Heart right ventricle (tissue), 16 donors: ENCODE data around the gene PRKCE. TPM values are rescaled to one million over a fixed set of nuclear protein-coding genes. Genes with fewer than 3 reads are reported as not detected.

Experiments
- ATAC-seq, 8 donors: fragments of 200-7000 bp; cut with Tn5 transposase; one replicate each; pipeline ENCODE4 v1.9.1; 2020; ENCODE audit warnings: mild to moderate bottlenecking in 8 of 8, moderate library complexity in 8 of 8, moderate number of reproducible peaks in 1 of 8
- DNase-seq, 2 donors: peaks; one replicate each; pipeline ENCODE4 v3.0.0-alpha.2; 2020
- H3K27ac ChIP-seq, 10 donors: fragments of 200-600 bp; sonication (generic) in 2 of 10; one replicate each; pipeline versions ENCODE4 v1.5.0 to v1.8.0; 2020 to 2022; ENCODE audit warnings: mild to moderate bottlenecking in 3 of 10
- H3K27me3 ChIP-seq, 7 donors: fragments of 200-600 bp; one replicate each; pipeline ENCODE4 v1.8.0; 2021 to 2022; ENCODE audit warnings: mild to moderate bottlenecking in 2 of 7
- H3K36me3 ChIP-seq, 9 donors: fragments of 200-600 bp; sonication (generic) in 1 of 9; one replicate each; pipeline versions ENCODE4 v1.5.0 to v1.8.0; 2020 to 2022; ENCODE audit warnings: mild to moderate bottlenecking in 2 of 9
- H3K4me1 ChIP-seq, 9 donors: fragments of 200-600 bp; sonication (generic) in 1 of 9; one replicate each; pipeline versions ENCODE4 v1.5.0 to v1.8.0; 2020 to 2022; ENCODE audit warnings: mild to moderate bottlenecking in 4 of 9
- H3K4me3 ChIP-seq, 10 donors: fragments of 200-600 bp; sonication (generic) in 2 of 10; one replicate each; pipeline versions ENCODE4 v1.5.0 to v1.8.0; 2020 to 2022; ENCODE audit warnings: mild to moderate bottlenecking in 7 of 10, moderate library complexity in 2 of 10
- H3K9me3 ChIP-seq, 11 donors: fragments of 200-600 bp in 10 of 11; sonication (generic) in 2 of 11; one replicate each; pipeline versions ENCODE4 v1.5.0 to v1.8.0; 2013 to 2022; ENCODE audit warnings: mild to moderate bottlenecking in 2 of 11, control low read depth in 1 of 11, moderate library complexity in 1 of 11
- CTCF ChIP-seq, 9 donors: fragments of 200-600 bp; sonication (generic) in 2 of 9; IDR thresholded peaks; one replicate each; pipeline versions ENCODE4 v1.5.0 to v1.8.0; 2021 to 2022; ENCODE audit warnings: antibody characterized with exemption in 9 of 9, mild to moderate bottlenecking in 5 of 9, moderate library complexity in 1 of 9
- WGBS, 2 donors: extraction: QIAGEN DNeasy Blood & Tissue Kit; methylation state at CpG; one replicate each; pipeline ENCODE4 v1.1.7; 2013; ENCODE audit warnings: inconsistent platforms in 1 of 2; 5-methylcytosine and 5-hydroxymethylcytosine counted together
- intact Hi-C, 10 donors: fragments of 100-400 bp; cut with DNase I; formaldehyde crosslinking; loops; one replicate each; pipeline versions ENCODE4 v1.11.1 to v1.14.2; 2022
- polyA plus RNA-seq, 2 donors: library from polyadenylated mRNA; stranded (reverse); fragments of 200-250 nt; gene quantifications; one replicate each; pipeline ENCODE4 v1.2.3, GENCODE V29; 2013
- total RNA-seq, 10 donors: library from RNA; stranded (reverse); fragmentation: NEBNext Ultra II Directional in 3 of 10; extraction: Animal tissue kit (Norgen Biotek cat#: 25700) in 3 of 10; gene quantifications; one replicate each; pipeline versions ENCODE4 v1.2.1 to v1.2.4, GENCODE V29; 2021 to 2023
- donor health status: Arrhythmogenic right ventricular cardiomyopathy.
- donor health status: ischemic (EF 13 %, LVEDD 7.1; RV severe dilation, severe dysfunction).
- donor health status: healthy with polysubstance abuse.
- donor health status: DM: no; HTN: yes; CAD: no.
- donor health status: DM: no; HTN: no; CAD: no.
- donor health status: ischemic (EF 25% LVEDD 6.9; RV normal size, moderate dysfunction).
- donor health status: ischemic (EF 25% LVEDD 5.7; RV mildly dilated, moderate dysfunction).
- donor health status: healthy.
- donor health status: DM: yes; HTN: yes; CAD: no.
- donor health status: Ischemic cardiomyopathy.
- donor health status: ischemic (EF 35%, LVEDD 5.7; RV mildly dilated, moderate dysfunction).
- donor health status: nonischemic (EF 11% LVEDD 7.7; RV severe dilation, severe dysfunction).
- donor health status: DM: yes; HTN: yes; CAD: no.
- donor health status: PGD.
- donor health status: ischemic (EF 29% LVEDD 5.4; RV normal size, mild dysfunction).
- donor health status: nonischemic (EF 23%, LVEDD 6.1; RV moderate dilation, normal function).

Gene PRKCE
- total and polyA plus RNA-seq, 12 donors: 3.7 to 22.7 (median 16.7) TPM

- Histone ChIP-seq H3K27me3 (no peaks in the 10 kb centered on the region), H3K4me1 (peaks cover 8 to 56% (median 28%) of the 10 kb centered on the region in 9 donors), H3K36me3 (peaks cover 0 to 17% (median 0%) of the 10 kb centered on the region in 9 donors), H3K4me3 (no peak overlapping the region), H3K9me3 (no peaks in the 10 kb centered on the region), H3K27ac (no peak overlapping the region)
- no peak for DNase-seq
- no peak for ATAC-seq
- 81 to 89% methylated on average over 3 of the region's 3 CpGs for WGBS, 2 donors
- intact Hi-C loops: no loop called here
- TF ChIP-seq CTCF (IDR thresholded peaks at IDR 0.05): no peak
Measured at GRCh38 chr2:45844796-45845457, 193.5 kb downstream of the PRKCE start.

GRCh38 chr2:45845566-45845965, 194.1 kb downstream of the PRKCE start:
- intact Hi-C loops: no loop called here
- TF ChIP-seq CTCF (IDR thresholded peaks at IDR 0.05): no peak
- WGBS, 2 donors: 81 to 82% methylated on average over 6 of the region's 6 CpGs
- Histone ChIP-seq H3K36me3 (peaks cover 0 to 17% (median 0%) of the 10 kb centered on the region in 9 donors), H3K27me3 (no peaks in the 10 kb centered on the region), H3K9me3 (no peaks in the 10 kb centered on the region), H3K4me1 (peaks cover 2 to 49% (median 22%) of the 10 kb centered on the region in 9 donors), H3K4me3 (no peak overlapping the region), H3K27ac (no peak overlapping the region)
- DNase-seq: no peak
- peak in 5 of 8 donors; percentile 30 to 47 (median 42) for ATAC-seq

GRCh38 chr2:45849491-45850283, 198.2 kb downstream of the PRKCE start:
- WGBS, 2 donors: 78 to 88% methylated on average over 7 of the region's 7 CpGs
- Histone ChIP-seq H3K36me3 (peaks cover 0 to 17% (median 0%) of the 10 kb centered on the region in 9 donors), H3K27me3 (no peaks in the 10 kb centered on the region), H3K4me1 (peaks cover 0 to 39% (median 5%) of the 10 kb centered on the region in 9 donors), H3K27ac (no peak overlapping the region), H3K9me3 (no peaks in the 10 kb centered on the region), H3K4me3 (no peak overlapping the region)
- no peak for DNase-seq
- peak in 2 of 8 donors; percentile 41 to 44 for ATAC-seq
- TF ChIP-seq CTCF (IDR thresholded peaks at IDR 0.05): no peak
- intact Hi-C loops: no loop called here

GRCh38 chr2:45850558-45850957, 199.1 kb downstream of the PRKCE start:
- TF ChIP-seq CTCF (IDR thresholded peaks at IDR 0.05): no peak
- ATAC-seq: no peak
- H3K27ac ChIP-seq: no peak overlapping the region
- WGBS, 2 donors: 86 to 94% methylated on average over 2 of the region's 2 CpGs
- no peak for DNase-seq
- no peaks in the 10 kb centered on the region for H3K27me3 ChIP-seq
- no peak overlapping the region for H3K4me3 ChIP-seq
- intact Hi-C loops: no loop called here
- peaks cover 0 to 13% (median 0%) of the 10 kb centered on the region in 9 donors for H3K36me3 ChIP-seq
- H3K4me1 ChIP-seq: peaks cover 0 to 40% (median 13%) of the 10 kb centered on the region in 9 donors
- no peaks in the 10 kb centered on the region for H3K9me3 ChIP-seq
